Spleen (tissue), 11 donors: ENCODE data around the gene PRKACB. TPM values are rescaled to one million over a fixed set of nuclear protein-coding genes. Genes with fewer than 3 reads are reported as not detected.

Source experiments
- DNase-seq: peaks from one replicate; pipeline ENCODE4 v3.0.0-alpha.2; 2020
- H3K27ac ChIP-seq, 8 donors: fragments of 200-600 bp; sonication (generic) in 7 of 8; 1 replicate in 4 of 8; 2 replicates in 4 of 8; pipeline versions ENCODE4 v1.5.0 to v1.8.0; 2016 to 2021; ENCODE audit warnings: inconsistent platforms in 4 of 8, mild to moderate bottlenecking in 4 of 8, moderate library complexity in 1 of 8
- H3K27me3 ChIP-seq, 7 donors: fragments of 200-600 bp; sonication (generic) in 6 of 7; replicated peaks in 1 of 7; 1 replicate in 4 of 7; 2 replicates in 3 of 7; pipeline versions ENCODE4 v1.5.0 to v1.8.0; 2016 to 2021; ENCODE audit warnings: inconsistent platforms in 3 of 7, mild to moderate bottlenecking in 1 of 7
- H3K36me3 ChIP-seq, 6 donors: fragments of 200-600 bp; sonication (generic) in 5 of 6; 1 replicate in 4 of 6; 2 replicates in 2 of 6; pipeline versions ENCODE4 v1.5.0 to v1.8.0; 2016 to 2021; ENCODE audit warnings: inconsistent platforms in 2 of 6
- H3K4me1 ChIP-seq, 6 donors: fragments of 200-600 bp; sonication (generic) in 5 of 6; 1 replicate in 3 of 6; 2 replicates in 3 of 6; pipeline versions ENCODE4 v1.5.0 to v1.8.0; 2016 to 2021; ENCODE audit warnings: inconsistent platforms in 3 of 6
- H3K4me3 ChIP-seq, 8 donors: fragments of 200-600 bp; sonication (generic) in 7 of 8; 1 replicate in 4 of 8; 2 replicates in 4 of 8; pipeline versions ENCODE4 v1.5.0 to v1.8.0; 2016 to 2021; ENCODE audit warnings: inconsistent platforms in 4 of 8, mild to moderate bottlenecking in 4 of 8, moderate library complexity in 2 of 8
- H3K9me3 ChIP-seq, 8 donors: fragments of 200-600 bp; sonication (generic) in 7 of 8; 1 replicate in 4 of 8; 2 replicates in 4 of 8; pipeline versions ENCODE4 v1.5.0 to v1.8.0; 2016 to 2021; ENCODE audit warnings: inconsistent platforms in 4 of 8
- POLR2A ChIP-seq, 3 donors: fragments of 450-650 bp; IDR thresholded peaks; one replicate each; pipeline ENCODE4 v1.5.1; 2017; ENCODE audit warnings: antibody characterized with exemption in 3 of 3, mild to moderate bottlenecking in 1 of 3
- POLR2AphosphoS5 ChIP-seq, 3 donors: sonication (generic); formaldehyde crosslinking; IDR thresholded peaks; one replicate each; pipeline ENCODE4 v1.5.1; 2017; ENCODE audit warnings: antibody characterized with exemption in 3 of 3
- WGBS, 5 donors: extraction: QIAGEN DNeasy Blood & Tissue Kit in 3 of 5; methylation state at CpG; one replicate each; pipeline versions ENCODE4 v1.1.5 to v1.1.7; 2013 to 2018; 5-methylcytosine and 5-hydroxymethylcytosine counted together
- intact Hi-C: fragments of 100-400 bp; cut with DNase I; formaldehyde crosslinking; loops from one replicate; pipeline ENCODE4 v1.15.0; 2023; ENCODE audit warnings: low total_unique reads
- polyA plus RNA-seq, 3 donors: library from polyadenylated mRNA; stranded (reverse); fragments of 200-250 nt; gene quantifications; one replicate each; pipeline ENCODE4 v1.2.1, GENCODE V29; 2013
- total RNA-seq, 7 donors: library from RNA; depleted of rRNA in 3 of 7; stranded (reverse); fragments of >200 nt in 3 of 7; fragmentation: NEBNext Ultra II Directional in 4 of 7; extraction: Animal tissue kit (Norgen Biotek cat#: 25700) in 4 of 7; gene quantifications; one replicate each; pipeline versions ENCODE4 v1.1.0 to v1.2.1, GENCODE V29; 2016 to 2021
- TF ChIP-seq, protein P1 (sequence below), 11 experiments: fragments of 200-600 bp in 7 of 11; fragments of 450-650 bp in 4 of 11; sonication (generic) in 4 of 11; IDR thresholded peaks in 8 of 11; conservative IDR thresholded peaks in 3 of 11; 1 replicate in 7 of 11; 2 replicates in 4 of 11; pipeline versions ENCODE4 v1.4.0 to v1.8.0; 2016 to 2021; ENCODE audit warnings: antibody characterized with exemption in 11 of 11, inconsistent platforms in 4 of 11, mild to moderate bottlenecking in 1 of 11
- donor health status: healthy with polysubstance abuse.
- donor health status: DM: no; HTN: no; CAD: no; lungs with moderate emphysema.
- donor health status: DM: no; HTN: no; CAD: no.
- donor health status: Bipolar disorder and iron deficiency.
- donor health status: healthy.
- donor health status: DM: no; HTN: no; CAD: no.
- donor health status: DM: yes; HTN: yes; CAD: no.

The PRKACB gene
- total and polyA plus RNA-seq, 10 donors = 21.0 to 93.0 (median 61.1) TPM

DNA sequence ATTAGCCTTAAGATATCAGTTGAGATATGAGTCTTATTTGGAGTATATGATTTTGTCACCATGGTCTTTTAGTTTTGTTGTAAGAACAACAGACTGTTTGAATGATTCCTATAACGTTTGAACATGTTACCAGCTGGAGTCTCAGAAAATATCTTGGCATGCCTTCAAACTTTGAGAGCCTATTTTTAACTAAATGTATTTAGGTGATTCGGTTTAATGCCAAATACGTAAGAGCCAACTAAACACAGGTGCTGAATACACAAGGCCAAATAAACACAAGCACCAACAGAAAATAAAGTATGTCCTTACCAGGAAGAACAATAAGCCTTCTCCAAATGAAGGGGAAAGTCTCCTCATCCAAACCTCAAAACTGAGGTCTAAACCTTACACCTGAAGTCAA is 48.6 kb downstream of the PRKACB start:
- no peak for DNase-seq
- no peak overlapping the region for H3K27ac ChIP-seq
- no peaks in the 10 kb centered on the region for H3K4me1 ChIP-seq
- H3K4me3 ChIP-seq = no peak overlapping the region
- H3K27me3 ChIP-seq = no peaks in the 10 kb centered on the region
- H3K9me3 ChIP-seq = peaks cover 4 to 59% (median 51%) of the 10 kb centered on the region in 8 donors
- WGBS, 5 donors = 74 to 98% (median 94%) methylated on average over 3 of the region's 3 CpGs
- intact Hi-C loops = no loop called here
- TF ChIP-seq, protein P1, sequence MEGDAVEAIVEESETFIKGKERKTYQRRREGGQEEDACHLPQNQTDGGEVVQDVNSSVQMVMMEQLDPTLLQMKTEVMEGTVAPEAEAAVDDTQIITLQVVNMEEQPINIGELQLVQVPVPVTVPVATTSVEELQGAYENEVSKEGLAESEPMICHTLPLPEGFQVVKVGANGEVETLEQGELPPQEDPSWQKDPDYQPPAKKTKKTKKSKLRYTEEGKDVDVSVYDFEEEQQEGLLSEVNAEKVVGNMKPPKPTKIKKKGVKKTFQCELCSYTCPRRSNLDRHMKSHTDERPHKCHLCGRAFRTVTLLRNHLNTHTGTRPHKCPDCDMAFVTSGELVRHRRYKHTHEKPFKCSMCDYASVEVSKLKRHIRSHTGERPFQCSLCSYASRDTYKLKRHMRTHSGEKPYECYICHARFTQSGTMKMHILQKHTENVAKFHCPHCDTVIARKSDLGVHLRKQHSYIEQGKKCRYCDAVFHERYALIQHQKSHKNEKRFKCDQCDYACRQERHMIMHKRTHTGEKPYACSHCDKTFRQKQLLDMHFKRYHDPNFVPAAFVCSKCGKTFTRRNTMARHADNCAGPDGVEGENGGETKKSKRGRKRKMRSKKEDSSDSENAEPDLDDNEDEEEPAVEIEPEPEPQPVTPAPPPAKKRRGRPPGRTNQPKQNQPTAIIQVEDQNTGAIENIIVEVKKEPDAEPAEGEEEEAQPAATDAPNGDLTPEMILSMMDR (IDR thresholded peaks at IDR 0.05 in 8 of 11, conservative IDR thresholded peaks at IDR 0.05 in 3 of 11) = no peak
- TF ChIP-seq POLR2AphosphoS5 (IDR thresholded peaks at IDR 0.05) = no peak
- TF ChIP-seq POLR2A (IDR thresholded peaks at IDR 0.05) = no peak
- peaks cover 8 to 98% (median 49%) of the 10 kb centered on the region in 6 donors for H3K36me3 ChIP-seq

DNA sequence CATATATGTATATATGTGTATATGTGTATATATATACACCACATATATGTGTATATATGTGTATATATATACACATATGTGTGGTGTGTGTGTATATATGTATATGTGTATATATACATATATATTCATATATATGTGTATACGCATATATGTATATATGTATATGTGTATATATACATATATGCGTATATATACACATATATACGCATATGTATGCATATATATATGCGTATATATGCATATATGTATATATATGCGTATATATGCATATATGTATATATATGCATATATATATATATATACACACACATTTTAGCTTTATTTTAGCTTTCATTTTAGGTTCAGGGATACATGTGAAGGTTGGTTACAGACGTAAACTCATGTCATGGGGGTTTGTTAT is 54.8 kb downstream of the PRKACB start:
- 90 to 97% (median 96%) methylated on average over 6 of the region's 6 CpGs for WGBS, 5 donors
- Histone ChIP-seq H3K27ac (no peak overlapping the region), H3K9me3 (peaks cover 0 to 4% (median 2%) of the 10 kb centered on the region in 8 donors), H3K36me3 (peaks cover 0 to 94% (median 33%) of the 10 kb centered on the region in 6 donors), H3K4me3 (no peak overlapping the region), H3K27me3 (no peaks in the 10 kb centered on the region), H3K4me1 (no peaks in the 10 kb centered on the region)
- intact Hi-C loops = no loop called here
- no peak for DNase-seq
- TF ChIP-seq POLR2AphosphoS5 (IDR thresholded peaks at IDR 0.05) = no peak
- TF ChIP-seq, protein P1 (IDR thresholded peaks at IDR 0.05 in 8 of 11, conservative IDR thresholded peaks at IDR 0.05 in 3 of 11) = no peak
- TF ChIP-seq POLR2A (IDR thresholded peaks at IDR 0.05) = no peak

DNA sequence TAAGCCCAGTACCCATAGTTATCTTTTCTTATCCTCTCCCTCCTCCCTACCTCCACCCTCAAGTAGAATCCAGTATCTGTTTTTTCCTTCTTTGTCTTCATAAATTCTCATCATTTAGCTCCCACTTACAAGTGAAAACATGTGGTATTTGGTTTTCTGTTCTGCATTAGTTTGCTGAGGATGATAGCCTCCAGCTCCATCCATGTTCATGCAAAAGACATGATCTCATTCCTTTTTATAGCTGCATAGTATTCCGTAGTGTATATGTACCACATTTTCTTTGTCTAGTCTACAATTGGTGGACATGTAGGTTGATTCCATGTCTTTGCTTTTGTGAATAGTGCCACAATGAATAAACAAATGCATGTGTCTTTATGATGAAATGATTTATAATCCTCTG is 55.2 kb downstream of the PRKACB start:
- Histone ChIP-seq H3K36me3 (peaks cover 0 to 94% (median 31%) of the 10 kb centered on the region in 6 donors), H3K4me3 (no peak overlapping the region), H3K27ac (no peak overlapping the region), H3K27me3 (no peaks in the 10 kb centered on the region), H3K4me1 (no peaks in the 10 kb centered on the region), H3K9me3 (no peaks in the 10 kb centered on the region)
- whole genome bisulfite sequencing, 5 donors = 96 to 100% (median 100%) methylated on average over 1 of the region's 1 CpG
- DNase-seq = no peak
- intact Hi-C loops = no loop called here
- TF ChIP-seq, protein P1 (IDR thresholded peaks at IDR 0.05 in 8 of 11, conservative IDR thresholded peaks at IDR 0.05 in 3 of 11) = no peak
- TF ChIP-seq POLR2AphosphoS5 (IDR thresholded peaks at IDR 0.05) (no peak), POLR2A (IDR thresholded peaks at IDR 0.05) (no peak)

DNA sequence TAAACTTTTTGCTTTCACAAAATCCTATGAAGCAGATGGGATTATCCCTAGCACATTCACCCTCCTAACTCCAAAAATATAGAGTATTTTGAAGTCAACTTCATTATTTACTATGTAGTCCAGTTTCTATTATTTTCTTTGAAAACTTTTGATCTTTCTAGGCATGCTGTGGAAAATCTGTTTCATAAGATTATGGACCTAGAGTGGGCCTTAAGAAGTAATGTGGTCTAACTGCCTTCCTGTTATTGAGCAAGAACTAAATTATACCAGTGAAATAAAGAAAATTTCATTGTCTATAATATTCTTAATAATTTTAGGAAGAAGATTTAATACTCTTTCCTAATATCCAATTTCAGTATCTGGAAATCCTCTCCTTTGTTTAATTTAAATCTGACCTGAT is 58.1 kb downstream of the PRKACB start:
- TF ChIP-seq, protein P1 (IDR thresholded peaks at IDR 0.05 in 8 of 11, conservative IDR thresholded peaks at IDR 0.05 in 3 of 11) = no peak
- TF ChIP-seq POLR2AphosphoS5 (IDR thresholded peaks at IDR 0.05) (no peak), POLR2A (IDR thresholded peaks at IDR 0.05) (no peak)
- no peak overlapping the region for H3K4me3 ChIP-seq
- no peaks in the 10 kb centered on the region for H3K9me3 ChIP-seq
- intact Hi-C loops = no loop called here
- H3K36me3 ChIP-seq = peaks cover 0 to 94% (median 26%) of the 10 kb centered on the region in 6 donors
- H3K4me1 ChIP-seq = no peaks in the 10 kb centered on the region
- no peak overlapping the region for H3K27ac ChIP-seq
- no peak for DNase-seq
- no peaks in the 10 kb centered on the region for H3K27me3 ChIP-seq
